T-helper 2 cell (primary cell): ENCODE data around the gene TMEM63A.
"Not testable (repeated sequence)": the region's sequence is repeated elsewhere in the genome, so short reads cannot be mapped to it uniquely, and the experiment has no call there.

Experiments
- DNase-seq, 5 experiments: peaks; one replicate each; pipeline versions ENCODE4 v3.0.0 to v3.0.0-alpha.2; 2012 to 2022

Gene TMEM63A

GRCh38 chr1:225844236-225845061 lies 37.7 kb downstream of the TMEM63A start:
- no peak for DNase-seq

GRCh38 chr1:225843426-225843795 lies 38.8 kb downstream of the TMEM63A start:
- DNase-seq, result no peak

- no peak for DNase-seq
Measured at GRCh38 chr1:225842788-225843425, 39.3 kb downstream of the TMEM63A start.

GRCh38 chr1:225842074-225842473 lies 40.1 kb downstream of the TMEM63A start:
- DNase-seq, result peak in 2 of 5 experiments; percentile 19 to 44

GRCh38 chr1:225840713-225841112 lies 41.5 kb downstream of the TMEM63A start:
- no peak for DNase-seq

GRCh38 chr1:225840223-225840610 lies 42.0 kb downstream of the TMEM63A start:
- no peak for DNase-seq

GRCh38 chr1:225838793-225839192 lies 43.4 kb downstream of the TMEM63A start:
- no peak for DNase-seq

GRCh38 chr1:225836296-225836695 lies 45.9 kb downstream of the TMEM63A start:
- DNase-seq, result not testable (repeated sequence)

GRCh38 chr1:225835856-225836255 lies 46.3 kb downstream of the TMEM63A start:
- DNase-seq, result no peak

GRCh38 chr1:225834417-225835329 lies 47.5 kb downstream of the TMEM63A start:
- DNase-seq, result no peak

GRCh38 chr1:225830841-225831240 lies 51.3 kb downstream of the TMEM63A start:
- no peak for DNase-seq

- DNase-seq, result no peak
Measured at GRCh38 chr1:225828706-225829345, 53.4 kb downstream of the TMEM63A start.

GRCh38 chr1:225827076-225827475 lies 55.1 kb downstream of the TMEM63A start:
- DNase-seq, result no peak

- DNase-seq, result no peak
Measured at GRCh38 chr1:225825607-225826007, 56.6 kb downstream of the TMEM63A start.

- DNase-seq, result no peak
Measured at GRCh38 chr1:225825078-225825477, 57.1 kb downstream of the TMEM63A start.

- DNase-seq, result no peak
Measured at GRCh38 chr1:225824533-225824941, 57.6 kb downstream of the TMEM63A start.

- DNase-seq, result no peak
Measured at GRCh38 chr1:225823811-225824261, 58.3 kb downstream of the TMEM63A start.

GRCh38 chr1:225822655-225823403 lies 59.4 kb downstream of the TMEM63A start:
- DNase-seq, result no peak

GRCh38 chr1:225820522-225821120 lies 61.6 kb downstream of the TMEM63A start:
- no peak for DNase-seq

- no peak for DNase-seq
Measured at GRCh38 chr1:225819346-225820192, 62.6 kb downstream of the TMEM63A start.
